Panc1 (cell line): ENCODE data around the gene FMN2. TPM values are rescaled to one million over a fixed set of nuclear protein-coding genes. Genes with fewer than 3 reads are reported as not detected.

Experiments
- ATAC-seq: fragments of 200-7000 bp; cut with Tn5 transposase; 2 replicates; pipeline ENCODE4 v1.9.1; 2020; ENCODE audit warnings: mild to moderate bottlenecking, moderate library complexity
- BruUV-seq: library from RNA; stranded (reverse); fragments of 400-500 nt; replicated peaks from 2 replicates; lab custom pipeline; 2021; lab: Mats Ljungman, UMichigan
- CTCF ChIA-PET: fragments of 300-600 bp; sonication (Branson Sonifier 250); formaldehyde crosslinking; loops from one replicate; lab custom pipeline; 2022; ENCODE audit warnings: antibody characterized with exemption; lab: Charles Lee
- POLR2A ChIA-PET: fragments of 300-600 bp; sonication (Branson Sonifier 250); formaldehyde crosslinking; loops from one replicate; lab custom pipeline; 2022; ENCODE audit warnings: antibody characterized with exemption; lab: Charles Lee
- DNase-seq: peaks from one replicate; pipeline ENCODE4 v3.0.0-alpha.2; 2010; ENCODE audit warnings: low read depth, low spot score
- H3K27ac ChIP-seq: 2 replicates; pipeline ENCODE4 v1.5.1; 2011; ENCODE audit warnings: mild to moderate bottlenecking, low read length, inconsistent platforms
- H3K27me3 ChIP-seq: fragments of 200-500 bp; sonication (Bioruptor generic); 2 replicates; pipeline ENCODE4 v1.6.0; 2014; ENCODE audit warnings: low read length, inconsistent platforms; ENCODE audit not compliant: control insufficient read depth, insufficient read depth
- H3K36me3 ChIP-seq: fragments of 200-500 bp; sonication (Bioruptor generic); 2 replicates; pipeline ENCODE4 v1.5.1; 2014; ENCODE audit warnings: inconsistent platforms, mild to moderate bottlenecking, low read length, moderate library complexity; ENCODE audit not compliant: control insufficient read depth, insufficient read depth
- H3K4me1 ChIP-seq: 2 replicates; pipeline ENCODE4 v1.5.1; 2011; ENCODE audit warnings: inconsistent platforms, mild to moderate bottlenecking, low read length, moderate library complexity; ENCODE audit not compliant: control insufficient read depth, insufficient read depth
- H3K4me3 ChIP-seq, 2 experiments: 2 replicates each; pipeline ENCODE4 v1.5.1; 2011 to 2012; ENCODE audit warnings: low read depth in 2 of 2, low read length in 2 of 2, mild to moderate bottlenecking in 2 of 2, inconsistent platforms in 1 of 2, moderate library complexity in 1 of 2
- H3K9me3 ChIP-seq: fragments of 200-500 bp; sonication (Bioruptor generic); 2 replicates; pipeline ENCODE4 v1.5.1; 2014; ENCODE audit warnings: low read depth, mild to moderate bottlenecking, inconsistent platforms, low read length, moderate library complexity; ENCODE audit not compliant: control insufficient read depth, insufficient read depth
- CTCF ChIP-seq: fragments of 450-650 bp; IDR thresholded peaks from 2 replicates; pipeline ENCODE4 v1.5.1; 2017; ENCODE audit warnings: mild to moderate bottlenecking
- POLR2AphosphoS5 ChIP-seq: IDR thresholded peaks from 2 replicates; pipeline ENCODE4 v1.6.1; 2012; ENCODE audit warnings: mild to moderate bottlenecking, low read depth, low read length, moderate library complexity
- REST ChIP-seq, 2 experiments: IDR thresholded peaks; 2 replicates each; pipeline ENCODE4 v1.6.1; 2011 to 2012; ENCODE audit warnings: low read depth in 2 of 2, control low read depth in 1 of 2, low read length in 1 of 2, mild to moderate bottlenecking in 1 of 2, moderate library complexity in 1 of 2; ENCODE audit not compliant: insufficient read depth in 1 of 2
- SIN3A ChIP-seq: IDR thresholded peaks from 2 replicates; pipeline ENCODE4 v1.6.1; 2012; ENCODE audit warnings: low read depth, mild to moderate bottlenecking, low read length, moderate library complexity, borderline replicate concordance; ENCODE audit not compliant: insufficient read depth
- TCF7L2 ChIP-seq: IDR thresholded peaks from 2 replicates; pipeline ENCODE4 v1.6.1; 2011; ENCODE audit warnings: mild to moderate bottlenecking, low read depth, low read length, inconsistent platforms
- in situ Hi-C: cut with HindIII; loops from 2 replicates; pipeline ENCODE4 v1.10.0; 2016; ENCODE audit warnings: low sequenced_read_pairs, low pct_unique_long_range_greater_than_20kb
- intact Hi-C: fragments of 100-400 bp; cut with micrococcal nuclease; formaldehyde crosslinking; loops from one replicate; pipeline ENCODE4 v1.10.0; 2022; ENCODE audit not compliant: unreplicated experiment
- total RNA-seq: library from RNA; stranded (reverse); gene quantifications from one replicate; pipeline ENCODE4 v1.2.1, GENCODE V29; 2021; ENCODE audit not compliant: unreplicated experiment

FMN2 gene
- total RNA-seq, 1 experiment from 2014 or later = 1.9 TPM

GRCh38 chr1:240499012-240499411, 407.3 kb downstream of the FMN2 start:
- no peak for TF ChIP-seq TCF7L2
- no peak for TF ChIP-seq SIN3A
- Histone ChIP-seq H3K4me3 (no peak overlapping the region), H3K36me3 (no peaks in the 10 kb centered on the region), H3K27ac (no peak overlapping the region), H3K9me3 (no peaks in the 10 kb centered on the region), H3K27me3 (no peaks in the 10 kb centered on the region), H3K4me1 (no peaks in the 10 kb centered on the region)
- ChIA-PET POLR2A (no interaction called here), CTCF (no interaction called here)
- intact Hi-C loops = no loop called here
- no TSS peak for BruUV-seq
- ATAC-seq = no peak
- no peak for DNase-seq
- in situ Hi-C loops = no loop called here

- in situ Hi-C loops = no loop called here
- DNase-seq (no peak), ATAC-seq (no peak)
- no peaks in the 10 kb centered on the region for H3K9me3 ChIP-seq
- intact Hi-C loops = no loop called here
- no peaks in the 10 kb centered on the region for H3K4me1 ChIP-seq
- no peak overlapping the region for H3K27ac ChIP-seq
- TF ChIP-seq TCF7L2 (no peak), CTCF (no peak), REST (IDR thresholded peaks at IDR 0.05; ENCODE audit: insufficient read depth in 1 of 2, low read depth in 2 of 2, low read length in 1 of 2) (no peak), POLR2AphosphoS5 (no peak), SIN3A (no peak)
- ChIA-PET POLR2A (no interaction called here), CTCF (no interaction called here)
- no peak overlapping the region for H3K4me3 ChIP-seq
- BruUV-seq = no TSS peak
- H3K27me3 ChIP-seq = no peaks in the 10 kb centered on the region
- H3K36me3 ChIP-seq = no peaks in the 10 kb centered on the region
Observed at GRCh38 chr1:240500647-240501046, 409.0 kb downstream of the FMN2 start.

- no peak overlapping the region for H3K27ac ChIP-seq
- no peak for DNase-seq
- in situ Hi-C loops (no loop called here), intact Hi-C loops (no loop called here)
- H3K36me3 ChIP-seq = no peaks in the 10 kb centered on the region
- H3K4me1 ChIP-seq = no peaks in the 10 kb centered on the region
- no peaks in the 10 kb centered on the region for H3K27me3 ChIP-seq
- H3K4me3 ChIP-seq = no peak overlapping the region
- POLR2A ChIA-PET = no interaction called here
- no peaks in the 10 kb centered on the region for H3K9me3 ChIP-seq
- CTCF ChIA-PET = no interaction called here
- TF ChIP-seq SIN3A = no peak
- no peak for TF ChIP-seq TCF7L2
- no peak for TF ChIP-seq REST (IDR thresholded peaks at IDR 0.05; ENCODE audit: insufficient read depth in 1 of 2, low read depth in 2 of 2, low read length in 1 of 2)
- TF ChIP-seq POLR2AphosphoS5 = no peak
- no peak for TF ChIP-seq CTCF
- no TSS peak for BruUV-seq
- no peak for ATAC-seq
Observed at GRCh38 chr1:240501115-240501514, 409.4 kb downstream of the FMN2 start.
